NOMO-1 treated with dmso at 0.1 percent for 144 hours (cell line): ENCODE results near the gene CFL1.
"Not testable (repeated sequence)": the region's sequence is repeated elsewhere in the genome, so short reads cannot be mapped to it uniquely, and the experiment has no call there.

Experiments
- DNase-seq: peaks from one replicate; lab custom pipeline; 2025; ENCODE audit not compliant: unreplicated experiment; lab: John Stamatoyannopoulos, UW

Gene CFL1

GRCh38 chr11:65857853-65858680 lies at the start of gene CFL1:
Gene CFL1, minus strand, starts transcription at chr11:65858180. Its CDS starts 81 bp downstream, at chr11:65858099.
- peak; percentile 97 for DNase-seq

DNA sequence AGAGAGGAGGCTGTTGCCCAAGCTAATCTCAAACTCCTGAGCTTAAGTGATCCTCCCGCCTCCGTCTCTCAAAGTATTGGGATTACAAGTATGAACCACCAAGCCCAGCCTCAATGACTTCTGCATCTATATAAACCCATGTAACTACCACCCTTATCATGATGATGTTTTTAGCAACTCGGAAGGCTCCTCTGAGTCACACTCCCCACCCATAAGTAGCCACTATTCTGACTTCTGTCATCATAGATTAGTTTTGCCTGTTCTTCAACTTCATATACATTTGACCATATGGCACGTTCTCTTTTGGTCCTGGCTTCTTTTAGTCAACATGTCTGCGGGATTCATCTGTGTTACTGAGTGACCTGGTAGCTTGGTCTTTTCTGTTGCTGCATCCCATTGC lies 48.6 kb upstream of the CFL1 start:
- DNase-seq, result no peak

DNA sequence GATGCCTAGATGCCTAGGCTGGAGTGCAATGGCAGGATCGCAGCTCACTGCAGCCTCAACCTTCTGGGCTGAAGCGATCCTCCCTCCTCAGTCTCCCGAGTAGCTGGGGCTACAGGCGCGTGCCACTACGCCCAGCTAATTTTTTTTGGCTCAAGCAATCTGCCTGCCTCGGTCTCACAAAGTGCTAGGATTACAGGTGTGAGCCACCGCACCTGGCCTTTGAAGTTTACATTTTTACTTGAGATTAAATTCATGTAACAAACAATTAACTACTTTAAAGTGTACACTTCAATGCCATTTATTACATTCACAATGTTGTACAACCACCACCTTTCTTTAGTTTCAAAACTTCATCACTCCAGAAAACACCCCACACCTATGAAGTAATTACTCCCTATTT lies 45.7 kb upstream of the CFL1 start:
- no peak for DNase-seq

DNA sequence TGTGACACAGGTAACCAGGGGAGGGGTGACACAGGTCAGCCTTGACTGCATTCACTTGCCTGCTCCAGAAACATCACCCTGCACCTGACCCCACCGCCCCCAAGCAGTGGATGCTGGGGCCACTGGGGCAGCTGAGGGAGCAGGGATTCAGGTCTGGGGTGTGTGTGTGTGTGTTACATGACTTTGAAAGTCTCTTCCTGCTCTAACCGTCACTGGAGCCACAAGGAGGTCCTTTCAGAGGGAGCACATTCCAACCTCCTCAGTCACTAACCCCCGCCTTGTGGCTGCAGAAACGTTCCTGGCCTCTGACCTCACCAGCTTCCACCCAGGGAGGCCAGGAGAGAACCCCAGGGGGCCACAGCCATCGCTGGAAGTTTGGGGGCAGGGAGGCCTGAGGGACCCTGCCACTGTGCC lies 45.1 kb upstream of the CFL1 start:
- DNase-seq, result no peak

- DNase-seq, result no peak
Observed at GRCh38 chr11:65900899-65901180, 42.9 kb upstream of the CFL1 start.

- peak; percentile 84 for DNase-seq
Observed at GRCh38 chr11:65900125-65900898, 42.3 kb upstream of the CFL1 start, which contains the start of gene FOSL1. Gene FOSL1, minus strand, starts transcription at chr11:65900388. Its CDS starts 49 bp downstream, at chr11:65900339.

DNA sequence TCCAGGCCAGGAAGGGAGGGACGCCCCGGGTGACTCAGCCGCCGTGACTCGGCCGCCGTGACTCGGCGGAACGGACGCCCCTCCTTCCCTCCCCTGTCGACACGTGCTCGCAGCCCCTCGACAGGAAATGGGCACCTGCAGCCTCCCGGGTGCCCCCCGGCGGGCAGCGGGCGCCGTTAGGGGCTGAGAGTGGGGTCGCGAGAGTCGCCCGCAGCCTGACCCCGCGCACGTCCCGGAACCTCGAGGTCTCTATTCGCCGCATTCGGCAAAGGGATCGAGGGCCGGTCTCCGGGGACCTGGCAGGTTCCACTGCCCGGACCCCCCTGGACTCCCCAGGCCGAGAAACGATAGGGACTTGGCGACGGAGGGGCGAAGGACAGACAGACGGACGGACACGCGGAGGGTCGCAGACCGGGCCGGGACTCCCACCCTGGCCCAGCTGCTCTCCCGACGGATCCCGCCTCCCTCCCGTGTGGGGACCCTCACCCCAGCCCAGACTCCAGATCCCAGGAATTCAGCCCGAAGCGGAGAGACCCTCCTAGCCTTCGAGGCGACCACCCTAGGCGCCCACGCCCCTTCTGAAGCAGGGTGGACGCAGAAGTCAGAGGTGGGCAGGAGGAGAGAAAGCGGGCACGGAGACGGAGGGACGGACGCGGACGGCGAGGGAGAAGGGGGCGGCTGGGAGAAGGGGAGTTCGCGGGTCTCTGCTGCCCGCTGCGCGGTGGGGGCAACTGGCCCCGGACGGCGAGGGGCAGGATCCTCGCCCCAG lies 41.6 kb upstream of the CFL1 start:
- peak; percentile 5 for DNase-seq

- DNase-seq, result no peak
Observed at GRCh38 chr11:65898656-65899355, 40.8 kb upstream of the CFL1 start.

- no peak for DNase-seq
Observed at GRCh38 chr11:65897020-65897471, 39.1 kb upstream of the CFL1 start.

DNA sequence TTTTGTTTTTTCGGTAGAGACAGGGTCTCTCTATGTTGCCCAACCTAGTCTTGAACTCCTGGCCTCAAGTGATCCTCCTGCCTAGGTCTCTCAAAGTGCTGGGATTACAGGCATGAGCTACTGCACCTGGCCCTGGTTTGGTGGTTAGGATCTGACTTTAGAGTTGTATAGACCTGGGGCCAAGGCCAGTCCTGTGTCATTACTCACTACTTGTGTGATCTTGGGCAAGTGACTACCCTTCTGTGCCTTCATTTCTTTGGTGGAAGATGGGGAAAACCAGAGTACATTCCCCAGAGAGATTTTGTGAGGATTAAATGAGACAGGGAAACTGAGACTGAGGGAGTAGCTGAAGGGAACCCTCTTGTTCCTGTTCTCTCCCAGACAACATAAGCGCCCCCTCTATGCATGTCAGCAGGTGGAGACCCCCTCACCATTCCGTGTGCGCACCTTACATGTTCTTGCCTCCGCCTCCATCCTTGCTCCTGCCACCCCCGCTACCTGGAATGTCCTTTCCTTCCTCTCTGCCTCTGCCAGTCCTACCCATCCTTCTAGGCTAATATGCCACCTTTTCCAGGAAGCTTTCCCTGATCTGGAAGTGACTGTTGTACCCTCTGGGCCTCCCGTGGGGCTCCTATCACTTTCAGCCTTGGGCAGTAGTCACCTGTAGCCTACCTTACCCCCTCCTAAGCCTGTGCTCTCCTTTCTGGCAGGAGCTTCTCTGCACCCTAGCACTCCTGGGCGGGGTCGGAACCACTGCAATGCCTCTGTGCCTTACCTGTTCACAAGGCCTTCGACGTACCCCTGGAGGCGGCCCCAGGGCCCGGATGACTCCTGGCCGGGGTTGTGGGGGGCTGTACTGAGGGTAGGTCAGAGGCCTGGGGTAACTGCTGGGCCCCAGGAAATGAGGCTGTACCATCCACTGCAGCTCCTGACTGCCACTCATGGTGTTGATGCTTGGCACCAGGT lies 38.3 kb upstream of the CFL1 start:
- no peak for DNase-seq

DNA sequence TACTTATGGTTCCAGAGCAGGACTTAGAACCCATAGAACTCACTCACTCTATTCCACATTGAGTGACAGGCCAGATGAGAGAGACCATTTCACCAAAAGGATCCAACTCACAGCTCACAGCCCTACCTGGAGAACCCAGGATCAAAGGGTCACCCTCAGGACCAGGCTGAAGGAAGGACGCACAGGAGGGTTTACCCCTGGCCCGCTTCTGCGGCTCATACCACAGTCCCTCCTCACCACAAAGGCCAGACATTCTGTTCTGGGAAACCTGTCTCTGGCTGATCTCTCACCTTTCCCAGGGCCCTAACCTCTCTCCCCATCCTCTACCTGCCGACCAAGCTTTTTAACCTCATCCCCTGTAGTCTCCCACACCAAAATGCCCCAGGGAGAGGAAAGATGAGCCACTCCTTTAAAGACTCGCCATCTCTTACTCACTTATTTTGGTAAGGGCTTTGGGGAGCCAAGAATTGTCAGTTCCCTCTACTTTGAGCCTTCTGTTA lies 37.6 kb upstream of the CFL1 start:
- no peak for DNase-seq

GRCh38 chr11:65894034-65894591 lies 36.1 kb upstream of the CFL1 start:
- DNase-seq, result peak; percentile 21

DNA sequence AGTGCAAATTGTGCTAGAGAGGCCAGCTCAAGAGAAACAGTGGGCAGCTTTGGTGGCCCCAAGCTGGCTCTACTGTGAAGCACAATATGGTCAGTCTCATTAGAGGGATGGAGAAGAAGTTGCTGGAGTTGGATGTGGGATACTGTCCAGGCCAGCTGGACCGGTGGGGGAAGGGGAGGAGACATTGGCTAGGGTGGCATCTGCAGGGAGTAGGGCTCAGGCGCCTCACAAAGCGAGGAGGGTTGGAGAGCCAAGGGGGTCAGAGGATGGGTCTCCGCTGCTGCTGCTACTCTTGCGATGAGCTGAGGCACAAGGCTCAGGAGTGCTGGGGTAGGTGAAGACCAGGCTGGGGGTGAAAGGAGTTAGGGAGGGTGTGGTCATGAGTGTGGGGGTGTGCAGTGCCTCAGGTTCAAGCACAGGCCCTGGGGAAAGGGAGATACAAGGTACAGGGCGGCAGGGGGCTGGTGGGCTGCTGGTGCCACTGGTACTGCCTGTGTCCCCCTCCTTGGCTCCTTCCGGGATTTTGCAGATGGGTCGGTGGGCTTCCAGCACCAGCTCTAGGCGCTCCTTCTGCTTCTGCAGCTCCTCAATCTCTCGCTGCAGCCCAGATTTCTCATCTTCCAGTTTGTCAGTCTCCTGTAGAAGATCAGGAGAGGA lies 34.8 kb upstream of the CFL1 start:
- no peak for DNase-seq

- not testable (repeated sequence) for DNase-seq
Observed at GRCh38 chr11:65892137-65892540, 34.2 kb upstream of the CFL1 start.

GRCh38 chr11:65891219-65892136 lies 33.5 kb upstream of the CFL1 start:
- no peak for DNase-seq

- peak; percentile 85 for DNase-seq
Observed at GRCh38 chr11:65890324-65891218, 32.6 kb upstream of the CFL1 start, which contains the start of gene CCDC85B. Gene CCDC85B, plus strand, starts transcription at chr11:65890673. Its CDS starts 111 bp downstream, at chr11:65890784.
